ENCODE measurements around the gene IFT88.

Gene IFT88

GRCh38 chr13:20570517-20570916 lies 3.6 kb downstream of the IFT88 start:
- TF ChIP-seq, protein P1, sequence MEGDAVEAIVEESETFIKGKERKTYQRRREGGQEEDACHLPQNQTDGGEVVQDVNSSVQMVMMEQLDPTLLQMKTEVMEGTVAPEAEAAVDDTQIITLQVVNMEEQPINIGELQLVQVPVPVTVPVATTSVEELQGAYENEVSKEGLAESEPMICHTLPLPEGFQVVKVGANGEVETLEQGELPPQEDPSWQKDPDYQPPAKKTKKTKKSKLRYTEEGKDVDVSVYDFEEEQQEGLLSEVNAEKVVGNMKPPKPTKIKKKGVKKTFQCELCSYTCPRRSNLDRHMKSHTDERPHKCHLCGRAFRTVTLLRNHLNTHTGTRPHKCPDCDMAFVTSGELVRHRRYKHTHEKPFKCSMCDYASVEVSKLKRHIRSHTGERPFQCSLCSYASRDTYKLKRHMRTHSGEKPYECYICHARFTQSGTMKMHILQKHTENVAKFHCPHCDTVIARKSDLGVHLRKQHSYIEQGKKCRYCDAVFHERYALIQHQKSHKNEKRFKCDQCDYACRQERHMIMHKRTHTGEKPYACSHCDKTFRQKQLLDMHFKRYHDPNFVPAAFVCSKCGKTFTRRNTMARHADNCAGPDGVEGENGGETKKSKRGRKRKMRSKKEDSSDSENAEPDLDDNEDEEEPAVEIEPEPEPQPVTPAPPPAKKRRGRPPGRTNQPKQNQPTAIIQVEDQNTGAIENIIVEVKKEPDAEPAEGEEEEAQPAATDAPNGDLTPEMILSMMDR (IDR thresholded peaks at IDR 0.05): no peak
- Mint-ChIP-seq H3K27me3 (ENCODE audit: low read depth, poor library complexity) (peaks cover 3% of the 10 kb centered on the region), H3K36me3 (ENCODE audit: low read depth) (peaks cover 60% of the 10 kb centered on the region)

GRCh38 chr13:20571676-20572075 lies 4.7 kb downstream of the IFT88 start:
- Mint-ChIP-seq H3K27ac (no peak overlapping the region), H3K9me3 (peaks cover 47% of the 10 kb centered on the region), H3K4me3 (no peak overlapping the region), H3K4me1 (peaks cover 11% of the 10 kb centered on the region), H3K36me3 (ENCODE audit: low read depth) (peaks cover 70% of the 10 kb centered on the region), H3K27me3 (ENCODE audit: low read depth, poor library complexity) (peaks cover 3% of the 10 kb centered on the region)
- TF ChIP-seq, protein P1 (IDR thresholded peaks at IDR 0.05): no peak
- DNase-seq: no peak

More at GRCh38 chr13:20570517-20570916, 3.6 kb downstream of the IFT88 start:
- peaks cover 44% of the 10 kb centered on the region for H3K9me3 Mint-ChIP-seq
- no peak for DNase-seq
- no peak overlapping the region for H3K4me3 Mint-ChIP-seq
- peaks cover 16% of the 10 kb centered on the region for H3K4me1 Mint-ChIP-seq
- H3K27ac Mint-ChIP-seq: no peak overlapping the region

DNA sequence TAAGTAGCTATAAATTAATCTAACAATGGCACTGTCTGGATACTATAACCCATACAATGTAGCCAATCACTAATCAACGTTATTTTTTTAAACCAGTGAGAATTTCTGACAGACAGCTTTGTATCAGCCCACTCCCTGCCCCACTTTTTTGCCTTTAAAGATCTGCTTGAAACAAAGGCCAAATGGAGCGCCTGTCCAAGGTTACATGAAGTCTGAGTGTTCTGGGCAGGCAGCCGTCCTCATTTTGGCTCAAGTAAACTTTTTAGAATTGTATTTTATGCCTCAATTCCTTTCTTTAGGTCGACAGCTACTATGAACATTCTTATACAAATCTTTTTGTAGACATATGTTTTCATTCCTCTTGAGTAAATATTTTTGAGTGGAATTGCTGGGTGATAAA lies 6.2 kb downstream of the IFT88 start:
- Mint-ChIP-seq H3K27ac (peak overlapping the region; percentile 31), H3K4me3 (no peak overlapping the region), H3K27me3 (ENCODE audit: low read depth, poor library complexity) (peaks cover 3% of the 10 kb centered on the region), H3K9me3 (peaks cover 62% of the 10 kb centered on the region), H3K36me3 (ENCODE audit: low read depth) (peaks cover 85% of the 10 kb centered on the region), H3K4me1 (peaks cover 3% of the 10 kb centered on the region)
- DNase-seq: no peak
- TF ChIP-seq, protein P1 (IDR thresholded peaks at IDR 0.05): no peak

GRCh38 chr13:20573636-20574035 lies 6.7 kb downstream of the IFT88 start:
- TF ChIP-seq, protein P1 (IDR thresholded peaks at IDR 0.05): no peak
- H3K4me1 Mint-ChIP-seq: no peaks in the 10 kb centered on the region
- H3K9me3 Mint-ChIP-seq: peaks cover 67% of the 10 kb centered on the region
- no peak for DNase-seq
- peaks cover 90% of the 10 kb centered on the region for H3K36me3 Mint-ChIP-seq (ENCODE audit: low read depth)
- H3K27ac Mint-ChIP-seq: no peak overlapping the region
- H3K4me3 Mint-ChIP-seq: no peak overlapping the region
- H3K27me3 Mint-ChIP-seq (ENCODE audit: low read depth, poor library complexity): peaks cover 3% of the 10 kb centered on the region

DNA sequence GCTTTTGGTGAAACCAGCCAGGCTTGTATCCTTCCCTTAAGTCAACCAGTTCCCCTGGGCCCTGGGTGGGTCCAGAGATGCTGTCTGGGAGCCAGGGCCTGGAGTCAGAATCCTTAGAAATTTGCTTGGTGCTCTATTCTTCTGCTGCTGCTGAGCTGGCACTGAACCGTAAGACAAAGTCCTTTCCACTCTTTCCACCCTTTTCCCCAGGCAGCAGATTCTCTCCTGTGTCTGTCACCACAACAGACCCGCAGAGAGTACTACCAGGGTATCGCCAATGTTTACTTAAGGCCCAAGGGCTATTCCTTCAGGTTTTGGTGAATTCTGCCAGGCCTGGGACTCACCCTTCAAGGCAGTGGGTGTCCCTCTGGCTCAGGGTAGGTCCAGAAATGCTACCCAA lies 12.2 kb downstream of the IFT88 start:
- peaks cover 77% of the 10 kb centered on the region for H3K9me3 Mint-ChIP-seq
- H3K4me3 Mint-ChIP-seq: no peak overlapping the region
- peaks cover 98% of the 10 kb centered on the region for H3K36me3 Mint-ChIP-seq (ENCODE audit: low read depth)
- peaks cover 3% of the 10 kb centered on the region for H3K27me3 Mint-ChIP-seq (ENCODE audit: low read depth, poor library complexity)
- TF ChIP-seq, protein P1 (IDR thresholded peaks at IDR 0.05): no peak
- no peak for DNase-seq
- no peaks in the 10 kb centered on the region for H3K4me1 Mint-ChIP-seq
- no peak overlapping the region for H3K27ac Mint-ChIP-seq

GRCh38 chr13:20580257-20580656 lies 13.3 kb downstream of the IFT88 start:
- Mint-ChIP-seq H3K4me3 (no peak overlapping the region), H3K36me3 (ENCODE audit: low read depth) (peaks cover 98% of the 10 kb centered on the region), H3K27me3 (ENCODE audit: low read depth, poor library complexity) (peaks cover 3% of the 10 kb centered on the region), H3K27ac (no peak overlapping the region), H3K4me1 (no peaks in the 10 kb centered on the region), H3K9me3 (peaks cover 77% of the 10 kb centered on the region)
- TF ChIP-seq, protein P1 (IDR thresholded peaks at IDR 0.05): no peak
- DNase-seq: no peak
